ENCODE data around the gene MANBA. TPM values are rescaled to one million over a fixed set of nuclear protein-coding genes. Genes with fewer than 3 reads are reported as not detected.

The MANBA gene
- total and polyA plus RNA-seq, 4 donors, result 19.9 to 100 (median 32.1) TPM

DNA sequence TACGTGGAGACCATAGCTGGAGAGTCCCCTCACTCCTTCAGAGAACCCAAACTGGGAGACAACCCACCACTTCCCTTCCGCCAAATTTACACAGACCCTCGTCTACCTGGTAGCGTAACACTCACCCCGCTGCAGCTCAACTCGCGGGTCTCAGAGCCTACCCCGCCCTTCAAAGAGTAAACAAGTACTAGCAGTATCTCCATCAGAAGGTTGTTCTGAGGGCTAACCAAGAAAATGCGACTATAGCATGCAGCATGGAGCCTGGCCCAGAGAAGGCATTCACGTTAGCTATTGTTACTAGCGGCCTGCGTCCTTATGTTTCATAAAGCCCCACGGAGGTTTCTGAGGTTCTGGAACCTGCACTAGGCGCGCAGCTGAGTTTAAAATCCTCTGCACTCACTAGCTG is 531 bp upstream of the MANBA start:
- ATAC-seq (ENCODE audit: insufficient read depth, low FRiP score) (peak; percentile 12), DNase-seq (peak in 1 of 3 donors; percentile 36)
- peak overlapping the region; percentile 83 for H3K4me3 ChIP-seq

DNA sequence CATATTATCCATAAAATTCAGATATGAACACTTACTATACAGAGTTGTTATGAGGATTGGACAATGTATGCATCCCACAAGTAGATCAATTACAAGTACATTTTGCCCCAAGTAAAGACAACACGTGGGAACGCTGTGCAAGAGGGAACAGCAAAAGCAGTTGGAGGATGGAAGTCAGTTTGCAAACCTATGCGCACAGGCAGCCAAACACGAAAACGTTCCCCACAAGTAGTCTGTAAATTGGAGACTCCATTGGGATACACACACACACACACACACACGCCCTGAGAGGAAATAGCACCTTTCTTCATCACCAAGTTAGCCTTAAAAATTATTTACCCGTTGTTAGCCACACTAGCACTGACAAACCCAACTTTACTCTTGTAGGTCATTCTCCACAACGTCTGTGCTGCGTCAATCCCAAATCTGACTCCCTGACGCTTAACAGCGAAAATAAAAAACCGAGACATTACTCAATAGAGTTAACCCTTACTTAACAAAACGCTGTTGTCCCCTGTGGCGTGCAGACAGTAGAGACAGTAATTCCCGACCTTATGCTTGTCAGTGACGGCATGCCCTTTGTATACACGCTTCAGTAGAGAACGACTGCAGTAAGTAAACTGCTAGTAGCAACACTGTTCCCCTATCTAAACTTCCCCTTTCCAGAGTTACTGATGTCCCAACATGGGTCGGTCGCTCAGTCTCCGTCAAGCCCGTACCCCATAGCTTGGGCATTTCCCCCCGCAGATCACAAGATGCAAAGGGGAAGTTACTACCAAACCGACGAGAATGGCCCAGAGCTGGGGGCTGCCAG is 730 bp downstream of the MANBA start:
- Histone ChIP-seq H3K4me1 (ENCODE audit: control insufficient read depth in 5 of 5, insufficient read depth in 5 of 5, low read length in 5 of 5) (peaks cover 0 to 9% (median 3%) of the 10 kb centered on the region in 5 donors), H3K27me3 (ENCODE audit: control insufficient read depth in 3 of 3, insufficient read depth in 3 of 3, low read length in 2 of 3) (peaks cover 0 to 3% (median 0%) of the 10 kb centered on the region in 3 donors), H3K4me3 (peak overlapping the region; percentile 83), H3K27ac (ENCODE audit: low read depth in 1 of 2, low read length in 1 of 2) (peak overlapping the region; percentile 82 to 96), H3K9ac (ENCODE audit: insufficient read depth in 1 of 2, low read length in 2 of 2) (peak overlapping the region; percentile 82 to 98), H3K9me3 (ENCODE audit: control insufficient read depth in 4 of 4, insufficient read depth in 3 of 4, low read length in 3 of 4) (no peaks in the 10 kb centered on the region), H3K36me3 (ENCODE audit: control insufficient read depth in 4 of 4, insufficient read depth in 4 of 4, low read length in 4 of 4) (peaks cover 0 to 4% (median 0%) of the 10 kb centered on the region in 4 donors)
- 1 to 3% methylated on average over 25 of the region's 25 CpGs for whole genome bisulfite sequencing, 2 donors
- peak; percentile 70 for ATAC-seq (ENCODE audit: insufficient read depth, low FRiP score)
- peak; percentile 39 to 75 (median 72) for DNase-seq
- TF ChIP-seq, protein P1, sequence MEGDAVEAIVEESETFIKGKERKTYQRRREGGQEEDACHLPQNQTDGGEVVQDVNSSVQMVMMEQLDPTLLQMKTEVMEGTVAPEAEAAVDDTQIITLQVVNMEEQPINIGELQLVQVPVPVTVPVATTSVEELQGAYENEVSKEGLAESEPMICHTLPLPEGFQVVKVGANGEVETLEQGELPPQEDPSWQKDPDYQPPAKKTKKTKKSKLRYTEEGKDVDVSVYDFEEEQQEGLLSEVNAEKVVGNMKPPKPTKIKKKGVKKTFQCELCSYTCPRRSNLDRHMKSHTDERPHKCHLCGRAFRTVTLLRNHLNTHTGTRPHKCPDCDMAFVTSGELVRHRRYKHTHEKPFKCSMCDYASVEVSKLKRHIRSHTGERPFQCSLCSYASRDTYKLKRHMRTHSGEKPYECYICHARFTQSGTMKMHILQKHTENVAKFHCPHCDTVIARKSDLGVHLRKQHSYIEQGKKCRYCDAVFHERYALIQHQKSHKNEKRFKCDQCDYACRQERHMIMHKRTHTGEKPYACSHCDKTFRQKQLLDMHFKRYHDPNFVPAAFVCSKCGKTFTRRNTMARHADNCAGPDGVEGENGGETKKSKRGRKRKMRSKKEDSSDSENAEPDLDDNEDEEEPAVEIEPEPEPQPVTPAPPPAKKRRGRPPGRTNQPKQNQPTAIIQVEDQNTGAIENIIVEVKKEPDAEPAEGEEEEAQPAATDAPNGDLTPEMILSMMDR (IDR thresholded peaks at IDR 0.05; ENCODE audit: control extremely low read depth, extremely low read depth), result no peak

More for the DNA sequence above, 531 bp upstream of the MANBA start:
- TF ChIP-seq, protein P1 (IDR thresholded peaks at IDR 0.05; ENCODE audit: control extremely low read depth, extremely low read depth), result no peak
- peak overlapping the region; percentile 51 to 68 for H3K27ac ChIP-seq (ENCODE audit: low read depth in 1 of 2, low read length in 1 of 2)
- H3K36me3 ChIP-seq (ENCODE audit: control insufficient read depth in 4 of 4, insufficient read depth in 4 of 4, low read length in 4 of 4), result peaks cover 0 to 4% (median 0%) of the 10 kb centered on the region in 4 donors
- peak overlapping the region; percentile 67 to 93 for H3K9ac ChIP-seq (ENCODE audit: insufficient read depth in 1 of 2, low read length in 2 of 2)
- H3K27me3 ChIP-seq (ENCODE audit: control insufficient read depth in 3 of 3, insufficient read depth in 3 of 3, low read length in 2 of 3), result peaks cover 0 to 3% (median 0%) of the 10 kb centered on the region in 3 donors
- H3K9me3 ChIP-seq (ENCODE audit: control insufficient read depth in 4 of 4, insufficient read depth in 3 of 4, low read length in 3 of 4), result no peaks in the 10 kb centered on the region
- H3K4me1 ChIP-seq (ENCODE audit: control insufficient read depth in 5 of 5, insufficient read depth in 5 of 5, low read length in 5 of 5), result peaks cover 0 to 9% (median 3%) of the 10 kb centered on the region in 5 donors
- WGBS, 2 donors, result 4 to 6% methylated on average over 15 of the region's 15 CpGs

DNA sequence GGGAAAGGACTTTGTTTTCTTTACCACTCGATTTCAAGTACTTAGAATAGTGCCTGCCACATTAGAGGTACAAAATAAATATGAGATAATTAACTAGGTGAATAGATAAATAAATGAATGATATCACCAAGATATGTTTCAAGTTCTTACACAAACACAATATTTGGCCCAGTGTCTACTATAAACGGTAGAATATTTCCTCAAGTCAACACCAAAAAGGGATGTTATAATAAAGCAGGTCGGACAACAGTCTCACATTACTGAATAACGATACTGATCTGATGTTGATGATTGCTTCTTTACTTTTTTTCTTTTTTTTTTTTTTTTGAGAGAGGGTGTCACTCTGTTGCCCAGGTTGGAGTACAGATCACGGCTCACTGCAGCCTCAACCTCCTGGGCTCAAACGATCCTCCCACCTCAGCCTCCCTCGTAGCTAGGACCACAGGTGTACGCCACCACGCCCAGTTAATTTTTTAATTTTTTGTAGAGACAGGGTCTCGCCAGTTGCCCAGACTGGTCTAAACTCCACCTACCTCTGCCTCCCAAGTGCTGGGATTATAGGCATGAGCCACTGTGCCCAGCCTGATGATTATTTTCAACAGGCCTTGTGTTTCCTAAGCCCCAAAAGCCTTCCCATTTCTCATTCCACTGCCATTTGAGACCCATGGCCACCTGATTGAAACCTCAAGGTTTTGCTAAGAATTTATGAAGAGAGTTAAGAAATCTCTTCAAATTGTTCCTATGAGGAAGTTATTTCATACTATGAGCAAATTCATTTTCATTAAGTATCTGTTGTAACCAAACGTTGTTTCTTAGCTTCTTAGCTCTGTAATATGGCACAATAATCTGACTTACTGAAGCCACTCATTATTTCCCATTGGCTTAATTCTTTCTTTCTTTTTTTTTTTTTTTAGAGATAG is 2.3 kb downstream of the MANBA start:
- DNase-seq (no peak), ATAC-seq (ENCODE audit: insufficient read depth, low FRiP score) (no peak)
- H3K27ac ChIP-seq (ENCODE audit: low read depth in 1 of 2, low read length in 1 of 2), result peak overlapping the region in 1 of 2 donors; percentile 3
- H3K27me3 ChIP-seq (ENCODE audit: control insufficient read depth in 3 of 3, insufficient read depth in 3 of 3, low read length in 2 of 3), result peaks cover 0 to 3% (median 0%) of the 10 kb centered on the region in 3 donors
- H3K9ac ChIP-seq (ENCODE audit: insufficient read depth in 1 of 2, low read length in 2 of 2), result no peak overlapping the region
- peaks cover 0 to 9% (median 3%) of the 10 kb centered on the region in 5 donors for H3K4me1 ChIP-seq (ENCODE audit: control insufficient read depth in 5 of 5, insufficient read depth in 5 of 5, low read length in 5 of 5)
- no peaks in the 10 kb centered on the region for H3K9me3 ChIP-seq (ENCODE audit: control insufficient read depth in 4 of 4, insufficient read depth in 3 of 4, low read length in 3 of 4)
- TF ChIP-seq, protein P1 (IDR thresholded peaks at IDR 0.05; ENCODE audit: control extremely low read depth, extremely low read depth), result no peak
- H3K36me3 ChIP-seq (ENCODE audit: control insufficient read depth in 4 of 4, insufficient read depth in 4 of 4, low read length in 4 of 4), result peaks cover 0 to 4% (median 0%) of the 10 kb centered on the region in 4 donors
- no peak overlapping the region for H3K4me3 ChIP-seq
- 75 to 80% methylated on average over 11 of the region's 11 CpGs for WGBS, 2 donors

Measured in lung (tissue), 12 donors.